Transverse colon (tissue), 3 donors: ENCODE measurements around the gene STAT2.

ENCODE experiments used
- POLR2A ChIP-seq: fragments of 450-650 bp; IDR thresholded peaks from one replicate; pipeline ENCODE4 v1.6.1; 2016; ENCODE audit warnings: antibody characterized with exemption, mild to moderate bottlenecking, moderate library complexity
- TF ChIP-seq, protein P1 (sequence below), 5 experiments: fragments of 200-600 bp in 3 of 5; fragments of 450-650 bp in 2 of 5; sonication (generic) in 3 of 5; IDR thresholded peaks; 1 replicate in 2 of 5; 2 replicates in 3 of 5; pipeline ENCODE4 v1.5.1; 2016 to 2017; ENCODE audit warnings: antibody characterized with exemption in 5 of 5, inconsistent platforms in 3 of 5, mild to moderate bottlenecking in 2 of 5, moderate library complexity in 1 of 5

DNA sequence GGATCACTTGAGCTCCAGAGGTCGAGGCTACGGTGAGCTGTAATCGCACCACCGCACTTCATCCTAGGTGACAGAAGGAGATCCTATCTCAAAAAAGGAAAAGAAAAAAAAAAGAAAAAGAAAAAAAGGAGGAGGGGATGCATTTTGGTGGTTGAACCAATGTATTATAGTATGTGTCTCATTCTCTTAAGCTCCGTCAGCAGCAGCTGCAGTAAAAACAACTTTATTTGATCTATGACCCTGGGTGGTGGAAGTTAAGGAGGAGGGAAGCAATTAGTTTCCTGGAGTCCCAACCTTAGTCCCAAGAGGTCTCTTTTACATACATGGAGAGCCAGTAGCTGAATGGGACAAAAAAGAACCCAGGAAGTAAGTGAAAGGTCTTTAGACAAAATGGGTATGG, 29.5 kb upstream of the STAT2 start:
- TF ChIP-seq POLR2A, result no peak
- TF ChIP-seq, protein P1, sequence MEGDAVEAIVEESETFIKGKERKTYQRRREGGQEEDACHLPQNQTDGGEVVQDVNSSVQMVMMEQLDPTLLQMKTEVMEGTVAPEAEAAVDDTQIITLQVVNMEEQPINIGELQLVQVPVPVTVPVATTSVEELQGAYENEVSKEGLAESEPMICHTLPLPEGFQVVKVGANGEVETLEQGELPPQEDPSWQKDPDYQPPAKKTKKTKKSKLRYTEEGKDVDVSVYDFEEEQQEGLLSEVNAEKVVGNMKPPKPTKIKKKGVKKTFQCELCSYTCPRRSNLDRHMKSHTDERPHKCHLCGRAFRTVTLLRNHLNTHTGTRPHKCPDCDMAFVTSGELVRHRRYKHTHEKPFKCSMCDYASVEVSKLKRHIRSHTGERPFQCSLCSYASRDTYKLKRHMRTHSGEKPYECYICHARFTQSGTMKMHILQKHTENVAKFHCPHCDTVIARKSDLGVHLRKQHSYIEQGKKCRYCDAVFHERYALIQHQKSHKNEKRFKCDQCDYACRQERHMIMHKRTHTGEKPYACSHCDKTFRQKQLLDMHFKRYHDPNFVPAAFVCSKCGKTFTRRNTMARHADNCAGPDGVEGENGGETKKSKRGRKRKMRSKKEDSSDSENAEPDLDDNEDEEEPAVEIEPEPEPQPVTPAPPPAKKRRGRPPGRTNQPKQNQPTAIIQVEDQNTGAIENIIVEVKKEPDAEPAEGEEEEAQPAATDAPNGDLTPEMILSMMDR (IDR thresholded peaks at IDR 0.05), result no peak
